C4-2B (cell line): Measurements from ENCODE around the gene SCD.

Experiments
- CTCF ChIP-seq: fragments of 450-650 bp; conservative IDR thresholded peaks from 2 replicates; pipeline ENCODE4 v1.5.1; 2017; ENCODE audit warnings: mild to moderate bottlenecking
- ZFX ChIP-seq: fragments of 450-650 bp; IDR thresholded peaks from 2 replicates; pipeline ENCODE4 v1.6.1; 2017

- TF ChIP-seq CTCF (no peak), ZFX (no peak)
These were observed 49.6 kb downstream of the SCD start for GRCh38 chr10:100396605-100397004.
